Measurements from ENCODE around the gene NTRK2.

Gene NTRK2

GRCh38 chr9:84736081-84736480, 66.6 kb downstream of the NTRK2 start:
- DNase-seq (ENCODE audit: low read depth, low spot score): no peak

GRCh38 chr9:84736536-84736935, 67.0 kb downstream of the NTRK2 start:
- no peak for DNase-seq (ENCODE audit: low read depth, low spot score)

GRCh38 chr9:84738353-84738752, 68.8 kb downstream of the NTRK2 start:
- no peak for DNase-seq (ENCODE audit: low read depth, low spot score)

- no peak for DNase-seq (ENCODE audit: low read depth, low spot score)
Observed at GRCh38 chr9:84742261-84742660, 72.7 kb downstream of the NTRK2 start.

GRCh38 chr9:84744195-84744594, 74.7 kb downstream of the NTRK2 start:
- no peak for DNase-seq (ENCODE audit: low read depth, low spot score)

GRCh38 chr9:84744726-84745125, 75.2 kb downstream of the NTRK2 start:
- no peak for DNase-seq (ENCODE audit: low read depth, low spot score)

- no peak for DNase-seq (ENCODE audit: low read depth, low spot score)
Observed at GRCh38 chr9:84748112-84748511, 78.6 kb downstream of the NTRK2 start.

GRCh38 chr9:84750152-84750865, 80.8 kb downstream of the NTRK2 start:
- no peak for DNase-seq (ENCODE audit: low read depth, low spot score)

GRCh38 chr9:84751921-84752320, 82.4 kb downstream of the NTRK2 start:
- DNase-seq (ENCODE audit: low read depth, low spot score): no peak

GRCh38 chr9:84754461-84754860, 84.9 kb downstream of the NTRK2 start:
- DNase-seq (ENCODE audit: low read depth, low spot score): no peak

GRCh38 chr9:84754881-84755280, 85.4 kb downstream of the NTRK2 start:
- DNase-seq (ENCODE audit: low read depth, low spot score): no peak

GRCh38 chr9:84755380-84755779, 85.9 kb downstream of the NTRK2 start:
- no peak for DNase-seq (ENCODE audit: low read depth, low spot score)

- DNase-seq (ENCODE audit: low read depth, low spot score): no peak
Observed at GRCh38 chr9:84756171-84756570, 86.6 kb downstream of the NTRK2 start.

- DNase-seq (ENCODE audit: low read depth, low spot score): no peak
Observed at GRCh38 chr9:84756731-84757130, 87.2 kb downstream of the NTRK2 start.

- no peak for DNase-seq (ENCODE audit: low read depth, low spot score)
Observed at GRCh38 chr9:84758817-84759216, 89.3 kb downstream of the NTRK2 start.

- no peak for DNase-seq (ENCODE audit: low read depth, low spot score)
Observed at GRCh38 chr9:84759300-84759750, 89.8 kb downstream of the NTRK2 start.

GRCh38 chr9:84759804-84760203, 90.3 kb downstream of the NTRK2 start:
- no peak for DNase-seq (ENCODE audit: low read depth, low spot score)

- no peak for DNase-seq (ENCODE audit: low read depth, low spot score)
Observed at GRCh38 chr9:84761137-84761808, 91.7 kb downstream of the NTRK2 start.

GRCh38 chr9:84772511-84772910, 103.0 kb downstream of the NTRK2 start:
- DNase-seq (ENCODE audit: low read depth, low spot score): no peak

- DNase-seq (ENCODE audit: low read depth, low spot score): no peak
Observed at GRCh38 chr9:84773022-84773421, 103.5 kb downstream of the NTRK2 start.

GRCh38 chr9:84775056-84775643, 105.6 kb downstream of the NTRK2 start:
- DNase-seq (ENCODE audit: low read depth, low spot score): no peak

GRCh38 chr9:84778570-84778969, 109.0 kb downstream of the NTRK2 start:
- DNase-seq (ENCODE audit: low read depth, low spot score): no peak

- no peak for DNase-seq (ENCODE audit: low read depth, low spot score)
Observed at GRCh38 chr9:84779883-84780282, 110.4 kb downstream of the NTRK2 start.

Measured in smooth muscle cell of the brain vasculature (primary cell).